Right lung (tissue), 10 donors: ENCODE data around the gene MGMT. TPM values are rescaled to one million over a fixed set of nuclear protein-coding genes. Genes with fewer than 3 reads are reported as not detected.
"Not testable (repeated sequence)": the region's sequence is repeated elsewhere in the genome, so short reads cannot be mapped to it uniquely, and the experiment has no call there.

Source experiments
- DNase-seq, 2 donors: peaks; one replicate each; pipeline ENCODE4 v3.0.0-alpha.2; 2013
- long read RNA-seq, 8 donors: transcript quantifications; one replicate each; lab custom pipeline, GENCODE V29; 2026
- polyA plus RNA-seq, 5 donors: library from polyadenylated mRNA; unstranded; fragments of 120-200 nt; gene quantifications; one replicate each; pipeline versions ENCODE4 v1.2.1 to v1.2.3, GENCODE V29; 2013; ENCODE audit warnings: inconsistent platforms in 1 of 5, low replicate concordance in 1 of 5; ENCODE audit not compliant: insufficient read length in 5 of 5, insufficient read depth in 1 of 5

MGMT gene
- 10 to 100 TPM; 12.1 to 22.3 (median 15.6) TPM for polyA plus RNA-seq
- long read RNA-seq, donor 1, transcript MGMT-201 (5 exons, 1,759 nt) = major isoform, 43 of 55 reads
- long read RNA-seq, donor 1, partial matches to known transcripts = 11 of 55 reads
- long read RNA-seq, donor 1, other reads (novel, unspliced or antisense) = 0 of 55 reads
- long read RNA-seq, donor 2, transcript MGMT-201 (5 exons, 1,759 nt) = major isoform, 32 of 32 reads
- long read RNA-seq, donor 2, partial matches to known transcripts = 0 of 32 reads
- long read RNA-seq, donor 2, other reads (novel, unspliced or antisense) = 0 of 32 reads
- long read RNA-seq, donor 3, transcript MGMT-201 (5 exons, 1,759 nt) = major isoform, 34 of 41 reads
- long read RNA-seq, donor 3, partial matches to known transcripts = 6 of 41 reads
- long read RNA-seq, donor 3, other reads (novel, unspliced or antisense) = 0 of 41 reads
- long read RNA-seq, donor 4, transcript MGMT-201 (5 exons, 1,759 nt) = major isoform, 21 of 21 reads
- long read RNA-seq, donor 4, partial matches to known transcripts = 0 of 21 reads
- long read RNA-seq, donor 4, other reads (novel, unspliced or antisense) = 0 of 21 reads
- long read RNA-seq, donor 5, transcript MGMT-201 (5 exons, 1,759 nt) = major isoform, 44 of 50 reads
- long read RNA-seq, donor 5, partial matches to known transcripts = 5 of 50 reads
- long read RNA-seq, donor 5, other reads (novel, unspliced or antisense) = 0 of 50 reads
- long read RNA-seq, donor 6, transcript MGMT-201 (5 exons, 1,759 nt) = major isoform, 50 of 51 reads
- long read RNA-seq, donor 6, partial matches to known transcripts = 0 of 51 reads
- long read RNA-seq, donor 6, other reads (novel, unspliced or antisense) = 0 of 51 reads
- long read RNA-seq, donor 7, transcript MGMT-201 (5 exons, 1,759 nt) = major isoform, 26 of 32 reads
- long read RNA-seq, donor 7, partial matches to known transcripts = 5 of 32 reads
- long read RNA-seq, donor 7, other reads (novel, unspliced or antisense) = 0 of 32 reads
- long read RNA-seq, donor 8, transcript MGMT-201 (5 exons, 1,759 nt) = major isoform, 17 of 17 reads
- long read RNA-seq, donor 8, partial matches to known transcripts = 0 of 17 reads
- long read RNA-seq, donor 8, other reads (novel, unspliced or antisense) = 0 of 17 reads

GRCh38 chr10:129466703-129467358, at the start of gene MGMT:
TSS of gene MGMT (plus strand) at chr10:129467241.
- DNase-seq = peak; percentile 85 to 86

- peak; percentile 47 to 65 for DNase-seq
These were observed 49.2 kb upstream of the MGMT start for GRCh38 chr10:129417870-129418269.

- no peak for DNase-seq
These were observed 48.4 kb upstream of the MGMT start for GRCh38 chr10:129418496-129419225.

DNA sequence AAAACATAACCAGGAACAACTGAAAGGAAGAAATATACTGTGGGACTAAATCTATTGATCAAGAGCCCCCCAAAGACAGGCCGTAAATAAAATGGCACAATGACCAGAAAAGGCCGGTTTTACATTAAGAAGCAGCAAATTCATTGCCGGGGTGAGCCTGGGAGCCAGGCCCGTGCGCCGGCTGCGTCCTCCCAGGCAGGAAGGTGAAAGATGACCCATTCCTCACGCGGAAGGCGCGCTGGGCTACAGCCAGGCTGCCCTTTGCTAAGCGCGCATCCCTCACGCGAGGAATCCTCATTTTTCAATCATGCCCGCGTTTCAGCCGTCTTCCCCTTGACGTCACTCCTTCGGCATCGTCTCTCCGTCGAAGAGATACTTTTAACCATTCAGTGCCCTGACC, 47.6 kb upstream of the MGMT start:
- no peak for DNase-seq

DNA sequence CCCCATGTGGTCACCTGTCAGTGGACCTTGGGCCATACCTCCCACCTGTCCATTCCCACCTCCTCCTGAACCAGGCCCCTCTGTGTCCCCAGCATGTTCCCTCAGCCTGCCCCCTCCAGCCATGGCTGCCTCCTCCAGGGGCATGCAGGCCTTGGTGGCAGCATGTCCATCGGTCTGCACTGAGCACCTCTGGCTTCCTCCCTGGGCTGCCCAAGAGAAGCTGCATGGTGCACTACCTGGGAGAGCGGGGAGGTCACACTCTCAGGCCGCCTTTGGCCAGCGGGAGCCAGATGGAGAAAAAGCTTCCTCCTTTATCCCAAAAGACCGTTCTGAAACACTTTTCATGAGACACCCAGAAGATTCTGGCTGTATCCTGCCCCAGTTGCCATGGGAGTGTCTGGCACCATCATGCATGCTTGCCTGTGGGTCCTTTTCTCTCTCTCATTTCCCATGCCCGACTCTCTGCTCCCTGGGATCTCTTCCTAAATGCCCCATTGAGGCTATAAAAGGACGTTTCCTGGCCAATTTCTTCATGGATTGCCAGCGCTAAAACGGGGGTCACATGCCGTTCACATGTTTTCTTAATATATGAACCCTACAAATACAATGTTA, 45.5 kb upstream of the MGMT start:
- no peak for DNase-seq

DNA sequence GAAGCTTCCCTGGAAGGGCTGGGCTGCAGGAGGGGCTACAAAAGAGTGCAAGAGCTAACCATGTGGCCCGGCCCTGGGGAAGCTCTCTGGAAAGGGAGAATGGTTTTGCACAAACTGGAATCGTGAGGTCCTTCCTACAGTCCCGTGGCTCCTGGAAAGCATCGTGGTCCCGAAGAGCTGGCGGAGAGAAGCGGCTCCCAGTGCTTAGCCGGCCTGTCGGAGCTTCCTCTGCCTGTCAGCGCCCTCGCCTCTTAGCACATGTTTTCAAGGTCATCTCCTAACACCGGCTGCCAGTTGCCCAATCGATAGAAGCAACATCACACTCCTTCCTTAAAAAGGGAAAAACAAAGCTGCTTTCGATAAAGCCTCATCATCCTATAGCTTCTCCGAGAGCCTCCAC, 42.1 kb upstream of the MGMT start:
- DNase-seq = no peak

GRCh38 chr10:129426606-129427005, 40.4 kb upstream of the MGMT start:
- DNase-seq = peak in 1 of 2 donors; percentile 8

DNA sequence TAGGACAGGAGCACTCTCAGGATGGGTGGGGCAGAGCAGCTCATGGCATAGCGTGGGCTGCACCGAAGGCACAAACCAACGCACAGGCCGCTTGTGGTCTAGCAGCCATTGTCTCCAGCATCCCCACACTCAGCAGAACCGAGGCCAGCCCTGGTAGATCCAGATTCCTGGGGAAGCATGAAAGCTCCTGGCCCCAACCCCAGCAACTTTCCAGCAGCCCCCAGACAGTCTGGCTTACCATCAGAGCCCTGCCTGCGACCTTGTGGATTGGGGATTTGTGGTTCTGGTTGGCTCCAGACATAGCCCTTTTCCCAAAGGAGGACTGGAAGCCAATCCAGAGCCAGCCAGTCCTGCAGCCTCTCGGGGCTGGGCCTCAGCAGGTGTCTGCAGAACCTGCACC, 33.8 kb upstream of the MGMT start:
- no peak for DNase-seq

- DNase-seq = not testable (repeated sequence)
These were observed 31.3 kb upstream of the MGMT start for GRCh38 chr10:129435724-129436123.

DNA sequence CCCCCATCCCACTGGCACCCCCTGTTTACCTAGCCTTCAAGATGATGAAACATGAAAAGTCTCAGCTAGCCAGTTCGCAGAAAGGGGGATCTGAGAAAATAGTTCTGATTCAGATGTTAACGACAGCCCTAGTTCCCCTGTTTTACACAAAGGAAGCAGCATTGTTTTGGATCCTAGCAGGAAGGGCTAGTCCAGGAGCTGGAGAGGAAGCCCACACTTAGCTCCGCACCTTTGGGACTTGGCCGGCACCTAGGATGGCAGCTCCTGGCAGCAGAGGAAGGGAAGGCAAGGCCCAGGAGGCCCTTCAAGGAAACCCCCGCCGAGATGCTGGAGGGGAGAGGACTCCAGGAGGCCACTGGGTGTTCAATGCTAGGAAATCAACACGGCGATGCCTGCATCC, 29.0 kb upstream of the MGMT start:
- no peak for DNase-seq

- no peak for DNase-seq
These were observed 26.8 kb upstream of the MGMT start for GRCh38 chr10:129440247-129440646.

DNA sequence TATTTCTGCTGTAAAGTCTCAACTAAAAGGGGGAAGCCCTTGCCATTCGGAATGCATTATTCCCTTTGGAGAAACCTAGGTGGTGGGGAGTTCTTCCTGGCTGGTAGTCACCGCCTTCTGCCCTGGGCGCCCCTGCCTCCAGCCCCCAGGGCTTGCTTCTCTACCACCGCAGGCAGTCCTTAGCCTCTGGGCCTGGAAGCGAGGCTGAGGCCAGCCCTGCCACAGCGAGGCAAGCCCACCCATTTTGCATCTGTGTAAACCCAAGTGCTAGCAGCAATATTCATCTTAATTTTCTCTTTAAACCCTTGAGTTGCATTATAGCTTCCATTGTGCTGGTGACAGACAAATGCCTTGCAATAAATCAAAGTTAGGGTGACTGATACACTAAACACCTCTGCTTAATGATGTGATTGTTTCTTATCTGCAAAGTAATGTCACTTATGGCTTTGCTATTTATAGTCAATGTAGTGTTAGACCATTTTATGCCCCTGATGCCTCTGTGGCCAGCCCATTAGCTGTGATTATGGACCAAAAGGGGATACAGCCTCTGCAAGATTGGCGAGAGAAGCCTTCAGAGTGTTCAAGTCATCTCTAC, 26.2 kb upstream of the MGMT start:
- DNase-seq = no peak

DNA sequence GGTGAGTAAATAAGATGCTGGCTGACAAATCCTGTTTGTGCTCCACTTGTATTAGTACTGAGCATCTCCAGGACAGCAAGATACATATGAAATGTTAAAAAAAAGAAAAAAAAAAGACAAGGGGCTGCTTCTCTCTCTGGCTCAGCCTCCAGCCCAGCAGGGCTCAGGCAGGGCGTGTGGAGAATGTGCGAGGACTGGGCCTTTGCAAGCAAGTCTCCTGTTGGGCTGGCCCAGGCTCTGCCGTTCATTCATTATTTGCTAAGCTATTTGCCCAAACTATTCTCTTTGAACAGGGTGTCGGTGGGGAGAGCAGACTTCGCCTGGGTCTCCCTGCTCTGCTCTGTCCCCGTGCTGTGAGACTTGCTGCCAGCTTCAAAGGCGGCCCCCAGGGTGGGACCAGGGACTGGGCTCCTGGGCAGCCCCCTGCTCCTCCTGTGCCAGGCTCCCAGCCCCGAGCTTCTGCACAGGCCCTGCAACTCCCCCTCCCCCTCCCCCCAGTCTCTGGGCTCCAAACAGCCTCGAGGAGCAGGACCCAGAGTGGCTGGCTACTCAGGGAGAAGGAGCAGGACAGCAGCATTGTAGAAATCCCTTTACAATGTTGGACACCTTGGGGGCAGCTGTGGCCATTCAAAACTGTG, 25.6 kb upstream of the MGMT start:
- DNase-seq = no peak

GRCh38 chr10:129442866-129443265, 24.2 kb upstream of the MGMT start:
- DNase-seq = no peak

DNA sequence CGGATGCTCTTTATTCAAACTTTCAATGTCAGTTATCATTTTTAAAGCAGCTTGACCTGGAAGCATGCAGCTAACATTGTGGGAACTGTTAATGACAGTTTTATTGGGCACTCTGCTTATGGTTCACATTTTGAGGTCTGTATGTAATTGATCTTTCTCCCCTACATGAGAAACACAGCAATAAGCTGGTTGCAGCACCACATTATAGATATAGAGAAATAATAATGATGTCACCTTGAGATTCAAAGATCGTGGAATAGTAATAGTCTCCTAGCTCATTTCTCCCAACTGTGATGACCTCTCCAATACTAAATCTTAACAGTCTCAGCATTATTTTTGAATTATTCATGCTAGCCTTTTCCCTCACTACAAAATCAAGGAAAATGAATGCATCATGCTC, 22.7 kb upstream of the MGMT start:
- DNase-seq = no peak

- DNase-seq = no peak
These were observed 21.4 kb upstream of the MGMT start for GRCh38 chr10:129445436-129446182.

DNA sequence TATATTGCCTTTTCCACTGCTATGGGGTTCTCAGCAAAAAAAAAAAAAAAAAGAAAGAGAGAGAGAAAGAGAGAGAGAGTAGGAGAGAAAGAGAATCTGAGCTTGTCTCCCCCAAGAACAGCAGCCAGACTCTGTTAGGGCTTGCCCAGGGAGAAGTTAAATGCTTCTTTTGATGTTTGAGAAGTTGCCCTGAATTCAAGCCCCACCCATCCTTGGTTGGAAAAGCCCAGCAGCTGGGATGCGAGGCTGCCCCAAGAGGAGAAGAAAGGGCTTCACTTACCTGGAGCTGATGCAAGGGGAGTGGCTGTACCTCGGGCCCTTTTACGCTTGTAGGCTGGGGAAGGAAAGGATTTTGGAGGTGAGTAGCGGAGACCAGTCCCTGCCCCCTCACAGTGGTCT, 20.9 kb upstream of the MGMT start:
- DNase-seq = no peak

DNA sequence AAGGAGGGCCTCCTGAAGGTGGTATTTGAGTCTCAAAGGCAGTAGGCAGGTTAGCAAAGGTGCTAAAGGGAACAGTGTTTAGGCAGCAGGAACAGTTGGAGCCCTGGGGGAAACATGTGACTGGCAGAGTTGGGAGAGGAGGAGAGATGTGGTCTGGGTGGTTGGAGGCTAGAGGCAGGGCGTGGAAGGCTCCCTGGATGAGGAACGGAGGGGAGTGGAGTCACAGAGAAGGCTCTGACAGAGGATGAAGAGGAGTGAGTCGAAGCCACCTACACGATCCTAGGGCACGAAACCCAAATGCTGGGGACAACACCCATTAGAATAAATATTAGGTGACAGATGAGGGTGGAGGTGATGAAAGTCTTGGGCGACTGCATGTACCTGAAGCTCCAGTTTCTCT, 19.6 kb upstream of the MGMT start:
- DNase-seq = no peak

GRCh38 chr10:129448086-129448485, 19.0 kb upstream of the MGMT start:
- DNase-seq = no peak
